GM23338 (cell line): ENCODE measurements around the gene PFDN4. TPM values are rescaled to one million over a fixed set of nuclear protein-coding genes. Genes with fewer than 3 reads are reported as not detected.

Experiments used
- ATAC-seq: fragments of 200-7000 bp; cut with Tn5 transposase; 3 replicates; pipeline ENCODE4 v1.9.1; 2020
- DNase-seq: peaks from one replicate; pipeline ENCODE4 v3.0.0-alpha.2; 2015; ENCODE audit warnings: low spot score
- H2AFZ ChIP-seq: fragments of 200-600 bp; sonication (generic); 2 replicates; pipeline ENCODE4 v1.8.0; 2016; ENCODE audit warnings: antibody characterized with exemption, mild to moderate bottlenecking, moderate library complexity
- H3F3A ChIP-seq: fragments of 200-600 bp; sonication (generic); replicated peaks from 2 replicates; pipeline ENCODE4 v1.8.0; 2017; ENCODE audit warnings: antibody characterized with exemption, mixed run types, low read depth
- H3K27ac ChIP-seq: fragments of 200-600 bp; sonication (generic); 2 replicates; pipeline ENCODE4 v1.6.1; 2016; ENCODE audit warnings: low read depth
- H3K27me3 ChIP-seq: fragments of 200-600 bp; sonication (generic); 2 replicates; pipeline ENCODE4 v1.8.0; 2016; ENCODE audit warnings: mild to moderate bottlenecking, mixed run types, moderate library complexity; ENCODE audit not compliant: insufficient read depth
- H3K36me3 ChIP-seq: fragments of 200-600 bp; sonication (generic); 2 replicates; pipeline ENCODE4 v1.8.0; 2016; ENCODE audit warnings: mild to moderate bottlenecking; ENCODE audit not compliant: insufficient read depth
- H3K4me1 ChIP-seq: fragments of 200-600 bp; sonication (generic); 2 replicates; pipeline ENCODE4 v1.8.0; 2016; ENCODE audit warnings: mild to moderate bottlenecking, moderate library complexity; ENCODE audit not compliant: insufficient read depth
- H3K4me2 ChIP-seq: fragments of 200-600 bp; sonication (generic); 2 replicates; pipeline ENCODE4 v1.7.1; 2017; ENCODE audit warnings: mixed run types
- H3K4me3 ChIP-seq: fragments of 200-600 bp; sonication (generic); 2 replicates; pipeline ENCODE4 v1.6.1; 2016; ENCODE audit warnings: mixed run types
- H3K79me2 ChIP-seq: fragments of 200-600 bp; sonication (generic); replicated peaks from 2 replicates; pipeline ENCODE4 v1.8.0; 2017; ENCODE audit warnings: mild to moderate bottlenecking; ENCODE audit not compliant: insufficient read depth
- H3K9me2 ChIP-seq: fragments of 200-600 bp; sonication (generic); 2 replicates; pipeline ENCODE4 v1.8.0; 2017; ENCODE audit not compliant: insufficient read depth
- H4K20me1 ChIP-seq: fragments of 200-600 bp; sonication (generic); replicated peaks from 2 replicates; pipeline ENCODE4 v1.8.0; 2017; ENCODE audit warnings: mild to moderate bottlenecking; ENCODE audit not compliant: insufficient read depth
- H3K27ac Mint-ChIP-seq: 2 replicates; pipeline ENCODE4 v1.8.0; 2020; ENCODE audit warnings: inconsistent platforms, mild to moderate bottlenecking, moderate library complexity, mixed read lengths
- H3K27me3 Mint-ChIP-seq: 3 replicates; pipeline ENCODE4 v1.8.0; 2022; ENCODE audit warnings: low read depth, mild to moderate bottlenecking, moderate library complexity, mixed read lengths, inconsistent platforms; ENCODE audit not compliant: insufficient read depth, poor library complexity
- H3K36me3 Mint-ChIP-seq: 3 replicates; pipeline ENCODE4 v1.8.0; 2021; ENCODE audit warnings: low read depth, mild to moderate bottlenecking, inconsistent platforms, moderate library complexity, mixed read lengths
- H3K4me1 Mint-ChIP-seq: 3 replicates; pipeline ENCODE4 v1.8.0; 2020; ENCODE audit warnings: mild to moderate bottlenecking, inconsistent platforms, mixed read lengths
- H3K4me3 Mint-ChIP-seq: 3 replicates; pipeline ENCODE4 v1.8.0; 2021; ENCODE audit warnings: moderate library complexity, mild to moderate bottlenecking, inconsistent platforms, mixed read lengths
- H3K9me3 Mint-ChIP-seq: 3 replicates; pipeline ENCODE4 v1.8.0; 2020; ENCODE audit warnings: moderate library complexity, mild to moderate bottlenecking, inconsistent platforms, mixed read lengths
- CREB1 ChIP-seq: fragments of 250-450 bp; sonication (Bioruptor Pico); IDR thresholded peaks from 2 replicates; pipeline ENCODE4 v1.5.0; 2020; ENCODE audit warnings: low read depth, mild to moderate bottlenecking, moderate library complexity
- CTCF ChIP-seq, 2 experiments: fragments of 200-600 bp in 1 of 2; sonication (generic) in 1 of 2; conservative IDR thresholded peaks; 2 replicates each; pipeline versions ENCODE4 v1.5.1 to v1.6.1; 2016 to 2017; ENCODE audit warnings: antibody characterized with exemption in 2 of 2, low read depth in 2 of 2, mild to moderate bottlenecking in 2 of 2, moderate library complexity in 1 of 2
- ETS1 ChIP-seq: IDR thresholded peaks from 2 replicates; pipeline ENCODE4 v1.6.1; 2016; ENCODE audit warnings: antibody characterized with exemption
- EZH2 ChIP-seq: fragments of 200-600 bp; sonication (generic); IDR thresholded peaks from one replicate; pipeline ENCODE4 v1.8.0; 2017; ENCODE audit warnings: antibody characterized with exemption, mild to moderate bottlenecking, low read depth; ENCODE audit not compliant: unreplicated experiment
- JUNB ChIP-seq: IDR thresholded peaks from one replicate; pipeline ENCODE4 v1.6.1; 2016; ENCODE audit warnings: antibody characterized with exemption; ENCODE audit not compliant: unreplicated experiment
- POLR2AphosphoS5 ChIP-seq: IDR thresholded peaks from 2 replicates; pipeline ENCODE4 v1.6.1; 2016; ENCODE audit warnings: antibody characterized with exemption, low read depth
- ZNF114 ChIP-seq: fragments of 250-450 bp; sonication (Bioruptor Pico); IDR thresholded peaks from 2 replicates; pipeline ENCODE4 v1.5.0; 2020; ENCODE audit warnings: mild to moderate bottlenecking, moderate library complexity
- polyA plus RNA-seq: library from polyadenylated mRNA; unstranded; fragments of >200 nt; fragmentation: Nextera tagmentation; extraction: Ambion mirVana; gene quantifications from 2 replicates; pipeline ENCODE4 v1.2.1, GENCODE V29; 2016
- total RNA-seq: library from RNA; depleted of rRNA; stranded (reverse); fragments of >200 nt; shearing (Covaris generic); gene quantifications from 2 replicates; pipeline ENCODE4 v1.2.3, GENCODE V29; 2014

PFDN4 gene
- total and polyA plus RNA-seq, 2 experiments from 2014 or later = 105 to 477 TPM

DNA sequence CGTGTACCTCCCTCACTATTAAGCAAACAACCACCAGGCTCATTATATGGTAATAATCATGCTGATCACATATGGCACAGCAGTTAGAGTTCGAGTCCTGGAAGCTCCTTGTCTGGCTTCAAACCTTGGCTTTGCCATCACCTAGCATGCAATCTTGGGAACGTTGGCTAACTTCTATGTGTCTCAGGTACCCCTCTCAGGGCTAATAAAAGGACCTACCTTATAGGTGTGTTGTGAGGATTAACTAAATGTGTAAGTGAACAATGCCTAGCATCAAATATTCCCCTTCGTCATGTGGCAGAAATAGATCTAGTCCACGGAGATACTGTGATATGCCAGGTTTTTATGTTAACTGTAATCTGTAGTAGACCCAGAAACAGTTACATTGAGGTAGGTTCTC lies 44.5 kb upstream of the PFDN4 start (continued):
- TF ChIP-seq ETS1 (no peak), JUNB (no peak), ZNF114 (CRISPR knock-in tag) (no peak), POLR2AphosphoS5 (no peak)

DNA sequence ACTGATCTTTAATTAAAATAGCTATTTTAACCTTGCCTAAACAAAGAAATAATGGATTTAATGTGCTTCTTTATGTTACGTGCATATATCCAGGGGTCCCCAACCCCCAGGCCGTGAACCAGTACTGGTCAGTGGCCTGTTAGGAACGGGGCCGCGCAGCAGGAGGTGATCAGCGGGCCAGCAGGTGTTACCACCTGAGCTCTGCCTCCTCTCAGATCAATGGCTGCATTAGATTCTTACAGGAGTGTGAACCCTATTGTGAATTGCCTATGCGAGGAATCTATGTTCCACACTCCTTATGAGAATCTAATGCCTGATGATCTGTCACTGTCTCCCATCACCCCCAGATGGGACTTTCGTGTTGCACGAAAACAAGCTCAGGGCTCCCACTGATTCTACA lies 42.9 kb upstream of the PFDN4 start:
- Histone ChIP-seq H3K4me2 (no peak overlapping the region), H4K20me1 (no peaks in the 10 kb centered on the region), H3K9me2 (no peaks in the 10 kb centered on the region), H3K27ac (no peak overlapping the region), H3K79me2 (no peaks in the 10 kb centered on the region), H3K36me3 (no peaks in the 10 kb centered on the region), H2AFZ (no peak overlapping the region), H3K4me3 (no peak overlapping the region), H3K4me1 (no peaks in the 10 kb centered on the region), H3K27me3 (peaks cover 4% of the 10 kb centered on the region; the same call in 1 of the 2 replicates), H3F3A (no peaks in the 10 kb centered on the region)
- Mint-ChIP-seq H3K4me3 (no peak overlapping the region), H3K9me3 (peaks cover 9% of the 10 kb centered on the region; the same call in 1 of the 3 replicates), H3K27ac (no peak overlapping the region), H3K36me3 (no peaks in the 10 kb centered on the region), H3K27me3 (peaks cover 12% of the 10 kb centered on the region), H3K4me1 (peaks cover 3% of the 10 kb centered on the region; the same call in 1 of the 3 replicates)
- DNase-seq (no peak), ATAC-seq (no peak)
- no peak for TF ChIP-seq ZNF114 (CRISPR knock-in tag)

- Mint-ChIP-seq H3K9me3 (peaks cover 9% of the 10 kb centered on the region; the same call in 1 of the 3 replicates), H3K4me3 (no peak overlapping the region), H3K27ac (no peak overlapping the region), H3K36me3 (no peaks in the 10 kb centered on the region), H3K27me3 (peaks cover 16% of the 10 kb centered on the region), H3K4me1 (peaks cover 3% of the 10 kb centered on the region; the same call in 1 of the 3 replicates)
- Histone ChIP-seq H3K4me1 (no peaks in the 10 kb centered on the region), H3K27ac (no peak overlapping the region), H2AFZ (no peak overlapping the region), H3K4me3 (no peak overlapping the region), H3K27me3 (peaks cover 12% of the 10 kb centered on the region), H4K20me1 (no peaks in the 10 kb centered on the region), H3F3A (no peaks in the 10 kb centered on the region), H3K9me2 (no peaks in the 10 kb centered on the region), H3K79me2 (no peaks in the 10 kb centered on the region), H3K36me3 (no peaks in the 10 kb centered on the region), H3K4me2 (no peak overlapping the region)
- no peak for ATAC-seq
- no peak for DNase-seq
- TF ChIP-seq CREB1 (CRISPR knock-in tag) = no peak
- no peak for TF ChIP-seq CTCF (conservative IDR thresholded peaks at IDR 0.05; ENCODE audit: low read depth in 2 of 2)
- TF ChIP-seq EZH2 = no peak
These were observed 42.1 kb upstream of the PFDN4 start for GRCh38 chr20:54165803-54166202.
